PC-3 (cell line): ENCODE results near the gene GASK1B.

Experiments used
- CTCF ChIP-seq: fragments of 300-600 bp; sonication (generic); conservative IDR thresholded peaks from 2 replicates; pipeline ENCODE4 v1.5.1; 2017; ENCODE audit warnings: antibody characterized with exemption, low read depth, mild to moderate bottlenecking, low read length
- EZH2 ChIP-seq: fragments of 300-600 bp; sonication (generic); IDR thresholded peaks from one replicate; pipeline ENCODE4 v1.6.1; 2017; ENCODE audit warnings: antibody characterized with exemption, mild to moderate bottlenecking, low read length; ENCODE audit not compliant: unreplicated experiment
- EZH2phosphoT487 ChIP-seq: fragments of 300-600 bp; sonication (generic); IDR thresholded peaks from 2 replicates; pipeline ENCODE4 v1.6.1; 2018; ENCODE audit warnings: mild to moderate bottlenecking, antibody characterized with exemption, low read length, borderline replicate concordance

- TF ChIP-seq CTCF (no peak), EZH2phosphoT487 (no peak), EZH2 (no peak)
Observed at GRCh38 chr4:158163941-158164767, 8.7 kb downstream of the GASK1B start.
